Ovary (tissue), 9 donors: ENCODE measurements around the gene HEATR9. TPM values are rescaled to one million over a fixed set of nuclear protein-coding genes. Genes with fewer than 3 reads are reported as not detected.

Experiments used
- DNase-seq, 5 donors: peaks; one replicate each; pipeline ENCODE4 v3.0.0-alpha.2; 2019 to 2020
- H3K27ac ChIP-seq, 2 donors: fragments of 200-600 bp; one replicate each; pipeline versions ENCODE4 v1.5.1 to v1.8.0; 2019 to 2022
- H3K27me3 ChIP-seq: fragments of 200-600 bp; one replicate; pipeline ENCODE4 v1.8.0; 2022
- H3K36me3 ChIP-seq: fragments of 200-600 bp; sonication (generic); one replicate; pipeline ENCODE4 v1.5.1; 2019
- H3K4me1 ChIP-seq: one replicate; pipeline ENCODE4 v1.8.1; 2013; ENCODE audit warnings: mild to moderate bottlenecking, moderate library complexity; ENCODE audit not compliant: insufficient read depth
- H3K4me3 ChIP-seq: fragments of 200-600 bp; sonication (generic); one replicate; pipeline ENCODE4 v1.5.1; 2017
- H3K9me3 ChIP-seq, 2 donors: fragments of 200-600 bp in 1 of 2; sonication (generic) in 1 of 2; one replicate each; pipeline versions ENCODE4 v1.5.1 to v1.8.1; 2013 to 2019; ENCODE audit warnings: mild to moderate bottlenecking in 1 of 2, moderate library complexity in 1 of 2
- EP300 ChIP-seq: sonication (generic); formaldehyde crosslinking; IDR thresholded peaks from one replicate; pipeline ENCODE4 v1.6.1; 2017; ENCODE audit warnings: antibody characterized with exemption
- POLR2A ChIP-seq: fragments of 450-650 bp; IDR thresholded peaks from one replicate; pipeline ENCODE4 v1.6.1; 2017; ENCODE audit warnings: antibody characterized with exemption, mild to moderate bottlenecking, moderate library complexity
- WGBS, 3 donors: extraction: QIAGEN DNeasy Blood & Tissue Kit in 1 of 3; methylation state at CpG; one replicate each; pipeline versions ENCODE4 v1.1.5 to v1.1.7; 2013 to 2017; 5-methylcytosine and 5-hydroxymethylcytosine counted together
- intact Hi-C, 4 donors: fragments of 100-400 bp; cut with DNase I; formaldehyde crosslinking; loops; one replicate each; pipeline versions ENCODE4 v1.11.0 to v1.15.1; 2022 to 2023
- polyA plus RNA-seq, 2 donors: library from polyadenylated mRNA; stranded (reverse); fragments of 200-250 nt in 1 of 2; fragments of 350-450 nt in 1 of 2; fragmentation: Illumina TruSeq in 1 of 2; extraction: RNeasy Lipid Tissue Mini Kit (QIAGEN cat#74804) in 1 of 2; gene quantifications; one replicate each; pipeline ENCODE4 v1.2.3, GENCODE V29; 2013 to 2014
- total RNA-seq, 7 donors: library from RNA; depleted of rRNA in 2 of 7; stranded (reverse); fragments of >200 nt in 2 of 7; fragmentation: NEBNext Ultra II Directional in 3 of 7; extraction: Animal tissue kit (Norgen Biotek cat#: 25700) in 3 of 7; gene quantifications; one replicate each; pipeline versions ENCODE4 v1.1.0 to v1.2.4, GENCODE V29; 2016 to 2023
- TF ChIP-seq, protein P1 (sequence below), 3 donors: fragments of 450-650 bp in 2 of 3; fragments of 200-600 bp in 1 of 3; IDR thresholded peaks; one replicate each; pipeline versions ENCODE4 v1.5.1 to v1.8.0; 2016 to 2022; ENCODE audit warnings: antibody characterized with exemption in 3 of 3, mild to moderate bottlenecking in 1 of 3
- donor health status: DM: no; HTN: no; CAD: no; lungs with moderate emphysema.
- donor health status: DM: no; HTN: no; CAD: no.
- donor health status: Bipolar disorder and iron deficiency.
- donor health status: DM: yes; HTN: yes; CAD: no.
- donor health status: DM: no; HTN: no; CAD: no.
- donor health status: DM: yes; HTN: yes; CAD: no.

HEATR9 gene
- total and polyA plus RNA-seq, 9 donors = 0.18 TPM; not detected in 8

- Histone ChIP-seq H3K27me3 (no peaks in the 10 kb centered on the region), H3K36me3 (no peaks in the 10 kb centered on the region), H3K4me3 (no peak overlapping the region), H3K27ac (no peak overlapping the region), H3K9me3 (no peaks in the 10 kb centered on the region), H3K4me1 (no peaks in the 10 kb centered on the region)
- intact Hi-C loops = no loop called here
- DNase-seq = no peak
- TF ChIP-seq, protein P1, sequence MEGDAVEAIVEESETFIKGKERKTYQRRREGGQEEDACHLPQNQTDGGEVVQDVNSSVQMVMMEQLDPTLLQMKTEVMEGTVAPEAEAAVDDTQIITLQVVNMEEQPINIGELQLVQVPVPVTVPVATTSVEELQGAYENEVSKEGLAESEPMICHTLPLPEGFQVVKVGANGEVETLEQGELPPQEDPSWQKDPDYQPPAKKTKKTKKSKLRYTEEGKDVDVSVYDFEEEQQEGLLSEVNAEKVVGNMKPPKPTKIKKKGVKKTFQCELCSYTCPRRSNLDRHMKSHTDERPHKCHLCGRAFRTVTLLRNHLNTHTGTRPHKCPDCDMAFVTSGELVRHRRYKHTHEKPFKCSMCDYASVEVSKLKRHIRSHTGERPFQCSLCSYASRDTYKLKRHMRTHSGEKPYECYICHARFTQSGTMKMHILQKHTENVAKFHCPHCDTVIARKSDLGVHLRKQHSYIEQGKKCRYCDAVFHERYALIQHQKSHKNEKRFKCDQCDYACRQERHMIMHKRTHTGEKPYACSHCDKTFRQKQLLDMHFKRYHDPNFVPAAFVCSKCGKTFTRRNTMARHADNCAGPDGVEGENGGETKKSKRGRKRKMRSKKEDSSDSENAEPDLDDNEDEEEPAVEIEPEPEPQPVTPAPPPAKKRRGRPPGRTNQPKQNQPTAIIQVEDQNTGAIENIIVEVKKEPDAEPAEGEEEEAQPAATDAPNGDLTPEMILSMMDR (IDR thresholded peaks at IDR 0.05) = no peak
- no peak for TF ChIP-seq EP300
- TF ChIP-seq POLR2A = no peak
- 71 to 74% (median 73%) methylated on average over 2 of the region's 2 CpGs for WGBS, 3 donors
These were observed 21.7 kb downstream of the HEATR9 start for GRCh38 chr17:35847006-35847405.

GRCh38 chr17:35846055-35846809 is 22.5 kb downstream of the HEATR9 start:
- 76 to 81% (median 80%) methylated on average over 3 of the region's 3 CpGs for WGBS, 3 donors
- intact Hi-C loops = no loop called here
- no peak overlapping the region for H3K4me3 ChIP-seq
- H3K27ac ChIP-seq = no peak overlapping the region
- H3K27me3 ChIP-seq = no peaks in the 10 kb centered on the region
- no peaks in the 10 kb centered on the region for H3K4me1 ChIP-seq
- no peak for DNase-seq
- H3K36me3 ChIP-seq = no peaks in the 10 kb centered on the region
- TF ChIP-seq EP300 (no peak), POLR2A (no peak)
- TF ChIP-seq, protein P1 (IDR thresholded peaks at IDR 0.05) = no peak
- no peaks in the 10 kb centered on the region for H3K9me3 ChIP-seq

- Histone ChIP-seq H3K4me3 (no peak overlapping the region), H3K4me1 (no peaks in the 10 kb centered on the region), H3K27me3 (no peaks in the 10 kb centered on the region), H3K27ac (no peak overlapping the region), H3K9me3 (no peaks in the 10 kb centered on the region), H3K36me3 (no peaks in the 10 kb centered on the region)
- WGBS, 3 donors = 95 to 96% (median 95%) methylated on average over 19 of the region's 19 CpGs
- intact Hi-C loops = no loop called here
- TF ChIP-seq POLR2A (no peak), EP300 (no peak)
- TF ChIP-seq, protein P1 (IDR thresholded peaks at IDR 0.05) = no peak
- DNase-seq = no peak
These were observed 24.1 kb downstream of the HEATR9 start for GRCh38 chr17:35844547-35844946.

DNA sequence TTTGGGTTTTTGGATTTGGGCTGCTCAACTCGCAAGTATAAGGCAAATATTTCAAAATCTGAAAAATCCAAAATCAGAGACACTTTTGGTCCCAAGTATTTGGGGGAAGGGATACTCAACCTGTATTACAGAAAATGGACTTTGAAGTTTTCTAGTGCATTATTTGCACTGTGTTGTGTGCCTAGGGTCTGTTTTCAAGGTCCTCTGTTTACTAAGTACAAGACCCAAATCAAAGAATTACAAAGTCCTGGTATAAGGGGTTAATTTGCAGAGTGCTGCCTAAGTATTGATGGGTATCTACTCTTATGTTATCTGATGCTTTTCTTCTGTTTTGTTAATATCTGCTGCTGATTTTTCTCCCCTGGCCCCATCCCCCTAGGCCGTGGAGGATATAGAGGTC is 25.0 kb downstream of the HEATR9 start:
- intact Hi-C loops = no loop called here
- Histone ChIP-seq H3K4me3 (no peak overlapping the region), H3K27me3 (no peaks in the 10 kb centered on the region), H3K36me3 (no peaks in the 10 kb centered on the region), H3K4me1 (no peaks in the 10 kb centered on the region), H3K27ac (no peak overlapping the region), H3K9me3 (no peaks in the 10 kb centered on the region)
- no peak for DNase-seq
- 94 to 97% (median 95%) methylated on average over 2 of the region's 2 CpGs for WGBS, 3 donors
- TF ChIP-seq POLR2A (no peak), EP300 (no peak)
- TF ChIP-seq, protein P1 (IDR thresholded peaks at IDR 0.05) = no peak
